GM21786 (cell line): Measurements from ENCODE around the gene MARK4.
"Not testable (repeated sequence)": the region's sequence is repeated elsewhere in the genome, so short reads cannot be mapped to it uniquely, and the experiment has no call there.

Experiments
- ATAC-seq: cut with Tn5 transposase; IDR thresholded peaks from one replicate; pipeline ENCODE4 v1.9.1; 2021; ENCODE audit not compliant: unreplicated experiment

The MARK4 gene

GRCh38 chr19:45250832-45251451 is at the start of gene MARK4:
MARK4 (plus strand) TSS chr19:45251271; CDS start chr19:45251589, 318 bp downstream.
- ATAC-seq, result no peak

DNA sequence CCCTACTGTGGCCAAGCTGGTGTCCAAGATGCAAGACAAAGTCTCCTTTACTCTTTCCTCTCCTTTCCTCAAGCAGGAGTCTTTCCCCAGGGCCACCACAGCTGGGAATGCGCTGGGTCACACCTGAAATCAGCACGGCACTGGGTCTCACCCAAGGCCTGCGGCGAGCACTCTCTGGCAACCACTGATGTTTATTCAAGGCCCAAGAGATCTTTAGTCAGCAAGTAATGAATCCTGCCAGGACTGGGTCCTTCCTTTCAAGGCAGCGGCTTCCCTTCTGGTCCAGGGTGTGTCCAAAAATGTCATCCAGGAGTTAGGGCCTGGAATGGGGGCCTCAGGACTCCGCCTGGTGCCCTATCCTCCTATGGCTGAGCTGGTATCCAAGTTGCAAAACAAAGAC is 48.4 kb upstream of the MARK4 start:
- no peak for ATAC-seq

GRCh38 chr19:45205810-45206209 is 45.3 kb upstream of the MARK4 start:
- ATAC-seq, result no peak

- no peak for ATAC-seq
Observed at GRCh38 chr19:45206328-45206727, 44.7 kb upstream of the MARK4 start.

GRCh38 chr19:45211751-45212381 is 39.2 kb upstream of the MARK4 start:
- no peak for ATAC-seq

DNA sequence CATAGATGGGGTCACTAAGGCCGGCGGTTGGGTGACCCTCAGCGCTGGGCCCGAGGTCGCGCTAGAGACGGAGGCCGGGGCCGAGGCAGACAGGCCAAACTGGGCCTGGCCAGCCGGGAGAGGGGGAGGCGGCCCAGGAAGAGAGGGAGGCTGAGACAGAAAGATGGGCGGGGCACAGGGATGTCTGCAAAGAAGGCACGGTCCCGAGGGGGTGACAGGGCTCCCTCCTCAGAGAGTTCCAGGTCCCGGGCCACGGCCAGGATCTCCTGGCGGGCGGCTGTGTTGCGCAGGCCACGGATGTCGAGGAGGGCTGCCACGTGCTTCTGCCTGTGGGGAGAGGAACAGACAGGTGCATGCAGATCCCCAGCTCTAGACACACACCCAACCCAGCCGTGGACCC is 38.0 kb upstream of the MARK4 start:
- ATAC-seq, result no peak

- no peak for ATAC-seq
Observed at GRCh38 chr19:45215391-45216191, 35.5 kb upstream of the MARK4 start.

- no peak for ATAC-seq
Observed at GRCh38 chr19:45216667-45217066, 34.4 kb upstream of the MARK4 start.

GRCh38 chr19:45217193-45217956 is 33.7 kb upstream of the MARK4 start:
- ATAC-seq, result no peak

DNA sequence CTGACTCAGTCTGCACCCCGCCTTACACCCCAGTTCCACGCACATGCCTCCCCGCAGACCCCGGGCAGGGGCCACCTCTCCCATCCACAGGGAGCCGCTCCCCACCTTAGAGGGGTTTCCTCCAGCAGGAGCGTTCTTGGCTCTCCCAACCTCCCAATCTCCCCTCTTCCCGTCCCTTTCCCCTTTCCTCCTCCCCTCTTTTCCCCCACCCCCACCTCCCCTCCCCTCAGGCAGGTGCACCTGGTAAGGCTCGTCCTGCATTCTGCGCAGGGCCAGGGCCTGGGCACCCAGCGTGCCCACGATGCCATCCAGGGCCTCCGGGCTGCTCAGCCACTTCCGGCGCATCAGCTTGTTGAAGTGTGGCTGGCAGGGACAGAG is 33.1 kb upstream of the MARK4 start:
- no peak for ATAC-seq

GRCh38 chr19:45218426-45218825 is 32.6 kb upstream of the MARK4 start:
- no peak for ATAC-seq

DNA sequence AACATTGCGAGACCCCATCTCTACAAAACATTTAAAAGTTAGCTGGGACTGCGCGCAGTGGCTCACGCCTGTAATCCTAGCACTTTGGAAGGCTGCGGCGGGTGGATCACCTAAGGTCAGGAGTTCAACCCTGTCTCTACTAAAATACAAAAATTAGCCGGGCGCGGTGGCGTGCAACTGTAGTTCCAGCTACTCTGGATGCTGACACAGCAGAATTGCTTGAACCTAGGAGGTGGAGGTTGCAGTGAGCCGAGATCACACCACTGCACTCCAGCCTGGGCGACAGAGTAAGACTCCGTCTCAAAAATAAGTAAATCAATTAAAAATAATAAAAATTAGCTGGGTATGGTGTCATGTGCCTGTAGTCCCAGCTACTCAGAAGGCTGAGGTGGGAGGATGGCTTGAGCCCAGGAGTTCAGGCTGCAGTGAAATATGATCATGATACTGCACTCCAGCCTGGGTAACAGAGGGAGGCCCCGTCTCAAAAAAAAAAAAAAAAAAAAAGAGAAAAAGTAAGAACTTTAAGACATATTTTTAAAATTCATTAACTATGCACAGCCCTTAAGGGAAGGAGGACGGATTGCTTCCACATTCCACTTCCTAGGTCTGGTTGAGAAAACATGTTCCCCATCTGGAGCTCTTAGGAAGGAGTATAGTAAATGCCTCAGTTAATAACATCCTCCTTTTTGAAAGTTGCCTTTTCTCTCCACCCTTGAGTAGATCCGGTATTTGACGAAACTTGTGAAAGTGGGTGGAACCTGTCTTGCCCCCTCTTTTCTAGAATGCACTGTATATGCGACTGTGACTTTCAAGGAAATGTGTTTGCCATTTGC is 31.9 kb upstream of the MARK4 start:
- no peak for ATAC-seq

DNA sequence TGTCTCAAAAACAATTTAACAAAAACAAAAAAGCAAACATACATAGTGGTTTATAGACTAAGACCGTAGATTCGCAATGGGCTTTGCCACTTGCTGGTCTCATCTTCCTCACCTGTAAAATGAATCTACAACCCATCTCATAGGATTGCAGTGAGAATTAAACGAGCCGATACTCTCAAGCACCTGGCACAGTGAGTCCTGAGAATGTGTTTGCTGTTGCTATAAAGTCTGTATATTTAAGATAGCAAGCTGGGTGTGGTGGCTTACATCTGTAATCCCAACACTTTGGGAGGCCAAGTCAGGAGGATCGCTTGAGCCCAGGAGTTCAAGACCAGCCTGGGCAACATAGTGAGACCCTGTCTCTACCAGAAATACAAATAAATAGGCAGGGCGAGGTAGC is 28.3 kb upstream of the MARK4 start:
- no peak for ATAC-seq

GRCh38 chr19:45223879-45224278 is 27.2 kb upstream of the MARK4 start:
- ATAC-seq, result no peak

DNA sequence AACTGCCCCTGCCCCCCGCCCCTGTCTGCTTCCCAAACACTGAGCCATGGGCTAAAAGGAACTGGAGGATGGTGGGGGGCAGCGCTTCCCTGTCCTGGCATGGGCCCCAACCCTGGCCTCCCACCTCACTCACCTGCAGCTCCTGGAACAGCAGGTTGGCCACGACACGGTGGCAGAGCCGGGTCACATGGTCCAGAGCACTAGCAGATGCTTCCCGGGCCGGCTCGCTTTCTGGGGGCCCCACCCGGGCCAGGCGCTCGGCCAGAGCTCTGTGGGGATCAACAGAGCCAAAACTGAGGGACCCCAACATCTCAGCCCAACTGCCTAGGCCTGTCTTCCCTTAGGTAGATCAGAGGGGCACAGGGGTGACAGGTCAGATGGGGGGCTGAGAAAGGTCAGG is 26.4 kb upstream of the MARK4 start:
- no peak for ATAC-seq

DNA sequence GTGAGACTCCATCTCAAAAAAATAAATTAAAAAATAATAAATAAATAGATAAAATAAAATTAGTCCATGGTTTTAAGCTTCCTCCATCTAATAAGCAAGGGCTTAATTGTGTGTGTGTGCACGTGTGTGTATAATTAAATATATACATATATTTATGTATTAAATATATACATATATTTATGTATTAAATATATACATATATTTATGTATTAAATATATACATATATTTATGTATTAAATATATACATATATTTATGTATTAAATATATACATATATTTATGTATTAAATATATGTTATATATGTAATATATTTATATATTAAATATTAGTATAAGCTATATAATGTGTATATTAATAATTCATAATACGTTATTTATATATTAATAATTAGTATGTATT is 22.0 kb upstream of the MARK4 start:
- not testable (repeated sequence) for ATAC-seq

GRCh38 chr19:45231891-45232290 is 19.2 kb upstream of the MARK4 start:
- ATAC-seq, result no peak

- no peak for ATAC-seq
Observed at GRCh38 chr19:45234089-45234869, 16.8 kb upstream of the MARK4 start.

- no peak for ATAC-seq
Observed at GRCh38 chr19:45235485-45235884, 15.6 kb upstream of the MARK4 start.

- no peak for ATAC-seq
Observed at GRCh38 chr19:45238556-45238955, 12.5 kb upstream of the MARK4 start.
